K562 (cell line): ENCODE data around the gene SPATC1L. TPM values are rescaled to one million over a fixed set of nuclear protein-coding genes. Genes with fewer than 3 reads are reported as not detected.

Source experiments
- ATAC-seq: fragments of 200-7000 bp; cut with Tn5 transposase; 3 replicates; pipeline ENCODE4 v1.9.1; 2020; ENCODE audit warnings: moderate library complexity
- BruUV-seq: library from RNA; stranded (reverse); fragments of 400-500 nt; replicated peaks from 2 replicates; lab custom pipeline; 2021; lab: Mats Ljungman, UMichigan
- CTCF ChIA-PET: fragments of 300-600 bp; formaldehyde crosslinking; extraction: SDS; loops from one replicate; lab custom pipeline; 2021; ENCODE audit warnings: low intra/inter-chr PET ratio; lab: Yijun Ruan, JAX
- POLR2A ChIA-PET: fragments of 300-600, 350-650 bp; sonication (Branson Sonifier 250); formaldehyde crosslinking; extraction: SDS; loops from one replicate; lab custom pipeline; 2021; ENCODE audit warnings: antibody characterized with exemption, inconsistent platforms; lab: Yijun Ruan, JAX
- DNase-seq, 4 experiments: peaks; one replicate each; pipeline versions ENCODE4 v3.0.0 to v3.0.0-alpha.2; 2011 to 2018; ENCODE audit warnings: low spot score in 3 of 4, mixed read lengths in 3 of 4; ENCODE audit errors: extremely low read depth in 1 of 4
- FAIRE-seq: peaks from 2 replicates; lab custom pipeline; 2011; peaks lifted over from hg19 to GRCh38; lab: Jason Lieb, UNC
- H2AFZ ChIP-seq: 2 replicates; pipeline ENCODE4 v1.6.0; 2011; ENCODE audit warnings: low read depth, low read length, control low read depth, inconsistent platforms
- H3K27ac ChIP-seq: fragments of 200-600 bp; 3 replicates; pipeline ENCODE4 v1.8.0; 2011; ENCODE audit warnings: low read depth, mild to moderate bottlenecking, control low read depth, inconsistent platforms, low read length, moderate library complexity, mixed read lengths; ENCODE audit errors: extremely low read depth
- H3K27me3 ChIP-seq, 2 experiments: fragments of 300-600 bp in 1 of 2; 2 replicates in 1 of 2; 3 replicates in 1 of 2; pipeline versions ENCODE4 v1.6.0 to v1.8.0; 2011; ENCODE audit warnings: inconsistent platforms in 2 of 2, low read length in 2 of 2, mild to moderate bottlenecking in 1 of 2, mixed read lengths in 1 of 2, moderate library complexity in 1 of 2; ENCODE audit not compliant: control insufficient read depth in 2 of 2, insufficient read depth in 2 of 2
- H3K36me3 ChIP-seq: fragments of 300-600 bp; 3 replicates; pipeline ENCODE4 v1.8.0; 2011; ENCODE audit warnings: mild to moderate bottlenecking, low read length, inconsistent platforms; ENCODE audit not compliant: control insufficient read depth, insufficient read depth
- H3K4me1 ChIP-seq, 2 experiments: fragments of 200-600 bp in 1 of 2; replicated peaks in 1 of 2; 2 replicates in 1 of 2; 3 replicates in 1 of 2; pipeline versions ENCODE4 v1.5.1 to v1.8.0; 2011; ENCODE audit warnings: inconsistent platforms in 2 of 2, low read length in 2 of 2, mild to moderate bottlenecking in 1 of 2, mixed read lengths in 1 of 2, moderate library complexity in 1 of 2; ENCODE audit not compliant: control insufficient read depth in 2 of 2, insufficient read depth in 2 of 2
- H3K4me2 ChIP-seq: 2 replicates; pipeline ENCODE4 v1.6.1; 2011; ENCODE audit warnings: low read length, control low read depth, inconsistent platforms, mixed read lengths; ENCODE audit not compliant: insufficient read depth
- H3K4me3 ChIP-seq: fragments of 200-600 bp; sonication (generic), shearing (Covaris generic); 2 replicates; pipeline ENCODE4 v1.5.1; 2016; ENCODE audit warnings: control low read depth, inconsistent platforms
- H3K79me2 ChIP-seq: fragments of 200-600 bp; 3 replicates; pipeline ENCODE4 v1.8.0; 2011; ENCODE audit warnings: low read length, inconsistent platforms; ENCODE audit not compliant: control insufficient read depth, insufficient read depth
- H3K9ac ChIP-seq, 2 experiments: 2 replicates each; pipeline versions ENCODE4 v1.6.0 to v1.6.1; 2011; ENCODE audit warnings: low read depth in 2 of 2, low read length in 2 of 2, control low read depth in 1 of 2, inconsistent platforms in 1 of 2, mild to moderate bottlenecking in 1 of 2, mixed read lengths in 1 of 2; ENCODE audit not compliant: insufficient read depth in 1 of 2
- H3K9me1 ChIP-seq: one replicate; pipeline ENCODE4 v1.6.0; 2011; ENCODE audit warnings: inconsistent platforms, mild to moderate bottlenecking, low read length, moderate library complexity; ENCODE audit not compliant: control insufficient read depth, insufficient read depth
- H3K9me3 ChIP-seq: replicated peaks from 2 replicates; pipeline ENCODE4 v1.5.1; 2011; ENCODE audit warnings: low read depth, low read length, inconsistent platforms; ENCODE audit not compliant: control insufficient read depth, insufficient read depth
- H4K20me1 ChIP-seq: replicated peaks from 2 replicates; pipeline ENCODE4 v1.6.1; 2011; ENCODE audit warnings: low read length, inconsistent platforms, mixed read lengths; ENCODE audit not compliant: control insufficient read depth, insufficient read depth
- ATF3 ChIP-seq, 2 experiments: fragments of 450-650 bp in 1 of 2; sonication (generic) in 1 of 2; formaldehyde crosslinking in 1 of 2; IDR thresholded peaks in 1 of 2; conservative IDR thresholded peaks in 1 of 2; 2 replicates each; pipeline versions ENCODE4 v1.6.1 to v1.8.1; 2016 to 2023; ENCODE audit warnings: mild to moderate bottlenecking in 2 of 2, moderate library complexity in 2 of 2, inconsistent platforms in 1 of 2, missing genetic modification reagents in 1 of 2
- CBX3 ChIP-seq, 2 experiments: IDR thresholded peaks; 1 replicate in 1 of 2; 2 replicates in 1 of 2; pipeline ENCODE4 v1.6.1; 2012; ENCODE audit warnings: inconsistent platforms in 2 of 2, low read length in 2 of 2, borderline replicate concordance in 1 of 2, control low read depth in 1 of 2
- GTF2A2 ChIP-seq: IDR thresholded peaks from 2 replicates; pipeline ENCODE4 v1.6.1; 2016; ENCODE audit warnings: mild to moderate bottlenecking, missing genetic modification characterization, missing compliant biosample characterization
- NCOA1 ChIP-seq: fragments of 450-650 bp; IDR thresholded peaks from 2 replicates; pipeline ENCODE4 v1.6.1; 2016; ENCODE audit warnings: low read depth
- NR2C2 ChIP-seq, 2 experiments: fragments of 200-800 bp in 1 of 2; sonication (Bioruptor generic) in 1 of 2; sonication (generic) in 1 of 2; formaldehyde crosslinking in 1 of 2; IDR thresholded peaks; 2 replicates each; pipeline versions ENCODE4 v1.6.1 to v1.8.0; 2016 to 2022; ENCODE audit warnings: mild to moderate bottlenecking in 1 of 2, missing compliant biosample characterization in 1 of 2, missing genetic modification characterization in 1 of 2, missing genetic modification reagents in 1 of 2
- NUFIP1 ChIP-seq: fragments of 450-650 bp; IDR thresholded peaks from 2 replicates; pipeline ENCODE4 v1.6.1; 2018; ENCODE audit not compliant: partially characterized antibody
- POLR2A ChIP-seq: fragments of 450-650 bp; conservative IDR thresholded peaks from 2 replicates; pipeline ENCODE4 v1.6.1; 2016
- TAF9B ChIP-seq: fragments of 450-650 bp; IDR thresholded peaks from 2 replicates; pipeline ENCODE4 v1.6.1; 2018; ENCODE audit warnings: mild to moderate bottlenecking; ENCODE audit not compliant: partially characterized antibody
- ZNF609 ChIP-seq: sonication (generic); formaldehyde crosslinking; IDR thresholded peaks from 2 replicates; pipeline ENCODE4 v1.8.1; 2023; ENCODE audit warnings: missing genetic modification reagents, mild to moderate bottlenecking, borderline replicate concordance
- ZNF695 ChIP-seq: fragments of 450-650 bp; formaldehyde crosslinking; IDR thresholded peaks from 2 replicates; pipeline ENCODE4 v1.4.0; 2020; ENCODE audit warnings: mild to moderate bottlenecking, moderate library complexity
- WGBS: fragments of 100-300 bp; shearing (Covaris generic); methylation state at CpG from one replicate; pipeline ENCODE4 v1.1.6; 2016; ENCODE audit warnings: low coverage, mixed read lengths; ENCODE audit not compliant: insufficient coverage; ENCODE audit errors: missing lambda C conversion rate; 5-methylcytosine and 5-hydroxymethylcytosine counted together
- in situ Hi-C: fragments of 300-500 bp; cut with MboI; formaldehyde crosslinking; loops from 4 replicates; pipeline ENCODE4 v1.15.0; 2018; ENCODE audit warnings: inconsistent platforms, mixed read lengths
- intact Hi-C: fragments of 100-400 bp; cut with micrococcal nuclease; formaldehyde crosslinking; loops from 2 replicates; pipeline ENCODE4 v1.14.2; 2022
- polyA plus RNA-seq, 8 experiments: library from polyadenylated mRNA; depleted of rRNA in 4 of 8; stranded (reverse) in 5 of 8; unstranded in 3 of 8; fragments of >200 nt; fragmentation: Nextera tagmentation in 2 of 8; fragmentation: Illumina TruSeq in 1 of 8; extraction: Ambion mirVana in 2 of 8; extraction: Trizol in 1 of 8; gene quantifications; 2 replicates each; pipeline versions ENCODE4 v1.2.1 to v1.2.3, GENCODE V29; 2011 to 2014; ENCODE audit warnings: inconsistent platforms in 1 of 8, missing spikeins in 1 of 8
- total RNA-seq, 7 experiments: library from RNA; depleted of rRNA in 6 of 7; stranded (reverse); fragments of >200 nt in 6 of 7; fragmentation: Illumina TruSeq in 2 of 7; extraction: Trizol in 2 of 7; gene quantifications; 2 replicates each; pipeline versions ENCODE4 v1.2.1 to v1.2.3, GENCODE V29; 2011 to 2021; ENCODE audit warnings: low replicate concordance in 1 of 7

SPATC1L gene
- total and polyA plus RNA-seq, 9 of the 15 experiments (the other 6 are each of a cell fraction or from before 2014, with no cell fraction given) = 0.14 to 121 (median 34.0) TPM; not detected in 1

DNA sequence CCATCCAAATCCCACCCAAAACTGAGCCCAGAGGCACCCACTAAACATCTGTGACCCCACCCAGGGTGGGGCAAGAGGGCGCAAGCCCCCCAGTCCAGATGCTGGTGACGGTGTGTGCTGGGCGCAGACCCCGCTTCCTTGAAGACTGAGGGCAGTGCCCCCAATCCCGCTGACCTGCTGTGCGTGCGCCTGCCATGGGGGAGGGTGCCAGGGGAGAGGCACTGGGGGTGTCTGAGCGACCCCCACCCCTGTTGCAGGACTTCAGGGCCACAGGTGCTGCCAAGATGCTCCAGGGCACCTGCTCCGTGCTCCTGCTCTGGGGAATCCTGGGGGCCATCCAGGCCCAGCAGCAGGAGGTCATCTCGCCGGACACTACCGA lies 73.1 kb downstream of the SPATC1L start:
- H3K27ac ChIP-seq = no peak overlapping the region
- BruUV-seq = no TSS peak
- ATAC-seq (no peak), DNase-seq (no peak), FAIRE-seq (no peak)
- peaks cover 0 to 29% of the 10 kb centered on the region in 2 experiments; a peak in 2 of 5 replicates for H3K4me1 ChIP-seq
- no peaks in the 10 kb centered on the region for H3K9me1 ChIP-seq
- H3K9ac ChIP-seq = no peak overlapping the region
- in situ Hi-C loops = no loop called here
- TF ChIP-seq ATF3 (IDR thresholded peaks at IDR 0.05) (no peak), ATF3 (CRISPR knock-in tag; conservative IDR thresholded peaks at IDR 0.05) (no peak), CBX3 (IDR thresholded peaks at IDR 0.05; ENCODE audit: borderline replicate concordance in 1 of 2, low read length in 2 of 2) (no peak), NCOA1 (no peak), GTF2A2 (tag) (no peak), NR2C2 (CRISPR knock-in tag; IDR thresholded peaks at IDR 0.05) (no peak), NR2C2 (tag; IDR thresholded peaks at IDR 0.05) (no peak), ZNF609 (CRISPR knock-in tag) (no peak), POLR2A (no peak), NUFIP1 (no peak), TAF9B (no peak), ZNF695 (no peak)
- TF ChIP-seq, all 486 proteins: peak for 0
- ChIA-PET POLR2A (interaction anchor here (0.6 kb wide), 1 partner anchor 32 kb away, joined by 3 read pairs; no protein-coding TSS in a partner anchor), CTCF (no interaction called here)
- Histone ChIP-seq H3K4me3 (no peak overlapping the region), H3K79me2 (no peaks in the 10 kb centered on the region), H3K4me2 (no peak overlapping the region), H3K9me3 (no peaks in the 10 kb centered on the region; the same call in 1 of the 2 replicates), H3K36me3 (no peaks in the 10 kb centered on the region), H3K27me3 (peaks cover 13 to 53% of the 10 kb centered on the region in 2 experiments; a peak in 4 of 5 replicates), H4K20me1 (no peaks in the 10 kb centered on the region; the same call in 1 of the 2 replicates), H2AFZ (no peak overlapping the region)
- 15% methylated on average over 10 of the region's 12 CpGs for WGBS
- intact Hi-C loops = no loop called here
